NCI-H82 (cell line): ENCODE data around the gene BMP7.
"Not testable (repeated sequence)": the region's sequence is repeated elsewhere in the genome, so short reads cannot be mapped to it uniquely, and the experiment has no call there.

Experiments
- DNase-seq: peaks from one replicate; lab custom pipeline; 2025; lab: John Stamatoyannopoulos, UW

Gene BMP7

GRCh38 chr20:57167971-57168701 is 98.3 kb downstream of the BMP7 start:
- DNase-seq = no peak

DNA sequence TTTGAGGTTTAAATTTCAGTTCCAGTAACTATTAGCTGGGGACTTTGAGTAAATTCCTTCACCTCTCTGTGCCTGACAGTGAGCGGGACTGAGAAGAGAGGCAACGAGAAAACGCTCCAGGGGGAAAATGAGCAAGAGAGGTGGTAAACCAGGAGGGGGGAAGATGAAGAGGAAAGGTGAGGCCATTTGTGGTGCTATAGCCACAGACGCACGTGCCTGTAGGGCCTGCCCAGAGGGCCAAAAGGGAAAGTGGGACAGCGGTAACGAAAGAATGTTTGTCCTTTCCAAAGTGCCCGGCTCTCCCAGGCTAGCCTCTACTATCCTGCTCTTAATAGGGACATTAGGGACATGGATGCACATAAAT is 99.2 kb downstream of the BMP7 start:
- DNase-seq = no peak

DNA sequence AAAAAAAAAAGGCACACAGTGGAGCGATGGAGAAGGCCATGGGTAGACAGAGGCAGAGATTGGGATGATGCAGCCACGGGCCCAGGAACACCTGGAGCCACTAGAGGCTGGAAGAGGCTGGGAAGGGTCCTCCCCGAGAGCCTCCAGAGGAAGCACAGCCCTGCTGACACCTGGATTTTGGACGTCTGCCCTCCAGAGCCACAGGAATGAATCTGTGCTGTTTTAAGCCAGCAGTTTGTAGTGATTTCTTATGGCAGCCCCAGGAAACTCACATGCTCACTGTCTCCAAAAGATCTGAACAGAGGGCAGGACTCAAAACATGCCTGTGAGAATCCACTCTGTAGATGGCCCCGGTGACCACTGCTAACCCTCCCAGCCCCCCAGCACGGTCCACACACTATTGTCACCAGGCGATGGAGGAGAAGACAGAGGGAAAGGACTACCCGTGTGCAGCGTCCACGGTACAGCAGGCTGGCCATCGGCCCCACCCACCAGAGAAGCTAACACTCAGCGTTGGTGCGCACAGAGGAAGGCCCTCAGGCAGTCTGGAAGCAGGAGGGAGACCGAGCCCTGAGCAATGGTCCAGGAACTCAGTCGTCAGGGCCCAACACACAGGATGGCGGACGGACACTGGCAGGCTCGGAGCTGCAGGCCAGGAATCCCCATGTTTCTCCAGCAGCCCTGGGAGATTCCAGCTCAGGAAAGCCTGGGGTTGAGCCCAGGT is 99.7 kb downstream of the BMP7 start:
- DNase-seq = no peak

GRCh38 chr20:57165427-57166004 is 100.9 kb downstream of the BMP7 start:
- no peak for DNase-seq

DNA sequence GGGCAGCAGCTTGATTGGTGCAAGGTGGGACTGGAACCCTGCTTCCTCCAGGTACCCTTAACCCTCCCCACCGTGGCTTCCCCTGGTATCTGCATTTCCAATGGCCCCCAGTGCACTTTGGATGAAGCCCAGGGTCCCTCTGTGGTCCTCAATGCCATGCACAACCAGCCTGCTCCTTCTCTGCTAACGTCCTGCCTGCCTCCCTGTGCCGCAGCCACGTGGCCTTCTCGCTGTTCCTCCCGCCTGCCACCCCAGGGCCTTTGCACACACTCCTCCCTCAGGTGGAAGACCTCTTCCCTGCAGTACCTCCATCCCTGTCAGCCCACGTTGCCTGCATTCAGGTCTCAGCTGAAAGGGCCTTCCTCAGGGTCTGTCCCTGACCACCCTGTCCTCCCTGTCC is 101.6 kb downstream of the BMP7 start:
- DNase-seq = no peak

DNA sequence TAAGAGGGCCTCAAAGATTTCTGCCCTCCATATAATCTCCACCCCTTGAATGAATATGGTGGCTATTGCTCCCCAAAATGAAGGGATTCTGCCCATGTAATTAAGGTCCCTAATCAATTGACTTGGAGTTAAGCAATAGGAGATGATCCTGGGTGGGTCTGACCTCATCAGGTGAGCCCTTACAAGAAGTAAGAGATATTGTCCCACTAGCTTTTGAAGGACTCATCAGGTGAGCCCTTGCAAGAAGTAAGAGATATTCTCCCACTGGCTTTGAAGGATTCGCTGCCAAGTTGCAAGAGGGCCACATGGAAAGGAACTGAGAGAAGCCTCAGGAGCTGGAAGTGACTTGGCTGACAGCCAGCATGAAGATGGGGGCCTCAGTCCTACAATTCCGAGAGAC is 103.4 kb downstream of the BMP7 start:
- no peak for DNase-seq

DNA sequence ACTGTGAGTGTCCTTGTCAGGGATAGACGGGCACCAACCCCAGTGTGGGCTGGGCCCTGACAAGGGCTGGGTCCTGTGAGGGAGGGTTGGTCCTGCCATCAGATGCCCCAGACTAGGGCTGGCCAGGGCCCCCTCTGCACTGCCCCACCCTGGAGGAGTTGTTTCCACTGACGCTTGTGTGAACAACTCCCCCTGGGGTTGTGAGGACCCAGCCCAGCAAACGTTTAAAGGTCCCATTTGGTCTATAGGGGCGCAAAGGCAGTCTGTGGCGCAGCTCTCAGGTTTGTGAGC is 104.1 kb downstream of the BMP7 start:
- no peak for DNase-seq

DNA sequence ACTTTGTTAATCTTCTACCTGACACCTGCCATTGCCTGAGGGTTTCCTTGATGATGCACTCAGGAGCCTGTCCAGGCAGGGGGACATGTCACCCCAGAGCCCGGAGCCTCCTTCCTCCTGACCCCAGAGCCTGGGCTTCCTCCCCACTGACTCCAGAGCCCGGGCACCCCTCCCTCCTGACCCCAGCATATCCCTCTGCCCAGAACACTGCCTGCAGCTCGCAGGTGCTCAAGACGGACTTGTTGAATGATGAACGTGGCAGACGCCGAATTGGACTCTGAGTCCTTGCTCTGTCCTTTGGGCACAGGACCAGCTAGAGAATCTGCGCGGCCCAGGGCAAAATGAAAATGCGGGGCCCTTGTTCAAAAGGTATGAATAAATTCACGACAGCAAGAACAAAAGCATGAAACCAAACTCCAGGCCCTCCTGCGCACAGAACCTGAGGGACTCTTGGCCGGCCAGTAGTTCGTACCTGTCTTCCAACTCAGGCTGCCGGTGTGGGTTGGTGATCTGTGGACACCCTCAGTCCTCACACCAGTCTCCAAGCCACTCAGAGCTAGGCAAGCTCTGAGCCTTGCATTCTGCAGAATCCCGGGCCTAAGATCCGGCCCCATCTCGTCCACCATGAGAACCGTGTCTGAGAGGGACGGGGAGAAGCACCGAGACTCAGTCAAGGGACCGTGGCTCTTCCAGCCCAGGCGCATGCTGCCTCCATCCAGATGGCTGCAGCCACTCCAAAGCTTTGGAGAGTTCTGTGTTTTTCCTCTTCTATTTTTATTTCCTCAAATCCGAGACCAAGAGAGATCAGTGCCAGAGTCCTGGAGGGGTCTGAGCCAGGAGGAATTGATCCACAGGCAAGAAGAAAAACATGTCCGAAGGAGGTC is 104.7 kb downstream of the BMP7 start:
- no peak for DNase-seq

DNA sequence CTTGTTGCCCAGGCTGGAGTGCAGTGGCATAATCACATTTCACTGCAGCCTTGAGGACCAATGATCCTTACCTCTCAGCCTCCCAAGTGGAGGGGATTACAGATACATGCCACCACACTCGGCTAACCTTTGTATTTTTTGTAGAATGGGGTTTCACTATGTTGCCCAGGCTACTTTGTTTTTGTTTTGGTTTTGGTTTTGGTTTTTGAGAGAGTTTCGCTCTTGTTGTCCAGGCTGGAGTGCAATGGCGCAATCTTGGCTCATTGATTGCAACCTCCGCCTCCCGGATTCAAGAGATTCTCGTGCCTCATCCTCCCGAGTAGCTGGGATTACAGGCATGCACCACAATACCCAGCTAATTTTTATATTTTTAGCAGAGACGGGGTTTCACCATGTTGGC is 105.5 kb downstream of the BMP7 start:
- DNase-seq = no peak

- no peak for DNase-seq
Observed at GRCh38 chr20:57159945-57160610, 106.4 kb downstream of the BMP7 start.

DNA sequence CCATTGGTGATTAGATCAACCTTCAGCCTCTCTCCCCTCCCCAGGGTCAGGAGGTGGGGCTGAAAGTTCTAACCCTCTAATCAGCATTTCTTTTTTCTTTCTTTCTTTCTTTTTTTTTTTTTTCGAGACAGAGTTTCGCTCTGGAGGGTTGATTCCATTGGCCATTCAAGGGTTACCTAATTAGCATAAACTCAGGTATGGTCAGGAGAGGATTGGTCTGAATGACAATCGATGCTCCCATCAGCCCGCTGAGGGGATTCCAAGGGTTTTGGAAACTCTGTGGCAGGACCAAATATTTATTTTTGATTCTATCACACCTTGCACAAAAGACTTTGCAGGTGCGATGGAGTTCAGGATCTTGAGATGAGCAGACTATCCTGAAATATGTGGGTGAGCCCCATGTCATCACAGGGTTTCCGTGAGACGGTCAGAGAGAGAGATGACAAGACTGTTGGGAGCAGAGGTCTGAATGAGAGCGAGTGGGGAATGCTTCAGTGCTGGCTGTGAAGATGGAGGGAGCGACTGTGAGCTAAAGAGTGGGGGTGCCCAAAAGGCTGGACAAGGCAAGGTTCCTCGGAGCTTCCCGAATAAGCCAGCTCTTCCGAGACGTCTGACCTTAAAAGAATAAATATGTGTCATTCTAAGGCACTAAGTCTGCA is 107.1 kb downstream of the BMP7 start:
- DNase-seq = no peak

- DNase-seq = no peak
Observed at GRCh38 chr20:57158474-57158873, 108.0 kb downstream of the BMP7 start.

GRCh38 chr20:57157787-57158186 is 108.7 kb downstream of the BMP7 start:
- not testable (repeated sequence) for DNase-seq

GRCh38 chr20:57157106-57157691 is 109.2 kb downstream of the BMP7 start:
- no peak for DNase-seq

- DNase-seq = no peak
Observed at GRCh38 chr20:57156011-57156729, 110.3 kb downstream of the BMP7 start.

DNA sequence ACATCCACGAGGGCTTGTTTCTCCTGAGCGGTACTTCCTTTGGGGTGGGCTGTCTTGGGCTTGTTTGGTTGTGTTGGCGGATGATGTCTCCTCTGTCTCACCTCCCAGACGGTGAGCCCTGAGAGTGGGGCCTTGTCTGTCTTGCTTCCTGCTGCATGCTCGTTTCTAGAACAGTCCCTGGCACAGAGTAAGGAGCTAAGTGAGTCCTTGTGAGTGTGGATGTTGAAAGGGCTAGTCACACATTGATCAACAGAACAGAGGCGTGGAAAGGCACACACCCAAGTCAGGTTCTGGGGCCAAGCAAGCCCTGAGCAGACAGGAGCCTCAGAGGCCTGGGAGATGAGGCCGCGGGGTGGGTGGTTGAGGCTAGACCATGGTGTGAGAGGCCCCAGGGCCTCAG is 111.0 kb downstream of the BMP7 start:
- no peak for DNase-seq

- no peak for DNase-seq
Observed at GRCh38 chr20:57153238-57153905, 113.1 kb downstream of the BMP7 start.

DNA sequence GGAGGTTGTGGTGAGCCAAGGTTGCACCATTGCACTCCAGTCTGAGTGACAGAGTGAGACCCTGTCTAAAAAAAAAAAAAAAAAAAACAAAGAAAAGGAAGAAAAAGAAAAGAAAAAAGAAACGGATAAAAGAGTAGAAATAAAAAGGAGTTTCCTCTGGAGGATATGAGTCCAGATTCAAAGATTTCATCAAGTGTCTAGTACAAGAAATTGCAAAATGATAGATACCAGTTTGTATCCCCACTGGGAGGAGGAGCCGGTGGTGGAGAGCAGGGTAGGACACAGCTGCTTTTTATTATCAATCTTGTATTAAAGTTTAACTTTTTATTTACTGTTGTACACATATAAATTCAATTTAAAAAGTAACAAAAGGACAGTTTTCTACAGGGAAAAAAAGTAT is 113.9 kb downstream of the BMP7 start:
- no peak for DNase-seq

DNA sequence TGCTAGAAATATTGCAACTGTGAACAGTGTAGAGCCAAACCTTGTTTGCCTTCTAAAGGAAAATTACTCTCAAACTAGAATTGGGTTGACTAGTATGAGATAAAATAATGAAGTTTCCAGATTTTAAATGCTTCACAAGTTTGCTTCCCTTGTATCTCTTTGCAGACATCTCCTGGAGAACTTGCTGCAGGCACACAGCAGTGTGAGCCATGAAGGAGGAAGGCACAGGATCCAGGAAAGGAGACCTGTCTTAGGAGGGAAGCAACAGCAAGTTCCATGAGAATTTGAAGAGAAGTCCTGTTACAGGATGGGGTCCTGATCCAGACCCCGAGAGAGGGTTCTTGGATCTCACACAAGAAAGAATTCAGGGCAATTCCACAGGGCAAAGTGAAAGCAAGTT is 115.9 kb downstream of the BMP7 start:
- DNase-seq = no peak

DNA sequence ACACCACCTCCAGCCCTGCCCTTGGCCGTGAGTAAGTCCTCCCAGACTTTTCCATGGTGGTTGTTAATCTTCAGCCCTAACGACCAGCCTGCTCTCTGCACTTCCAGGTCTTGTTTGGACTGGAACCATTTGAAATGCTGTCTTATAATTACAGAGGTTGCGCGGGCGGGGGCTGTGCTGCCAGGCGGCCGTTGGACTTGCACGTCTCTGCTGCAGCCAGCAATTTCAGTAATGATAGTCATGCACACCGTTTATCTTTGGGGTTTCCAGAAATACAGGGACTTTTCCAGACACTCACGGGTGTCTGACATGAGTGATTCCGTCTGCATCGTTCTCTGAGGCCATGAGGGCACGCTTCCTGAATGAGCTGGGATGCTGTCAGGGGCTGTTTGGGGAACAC is 118.2 kb downstream of the BMP7 start:
- no peak for DNase-seq
